Measurements from ENCODE around the gene KIF20B.
"Not testable (repeated sequence)": the region's sequence is repeated elsewhere in the genome, so short reads cannot be mapped to it uniquely, and the experiment has no call there.

The KIF20B gene

DNA sequence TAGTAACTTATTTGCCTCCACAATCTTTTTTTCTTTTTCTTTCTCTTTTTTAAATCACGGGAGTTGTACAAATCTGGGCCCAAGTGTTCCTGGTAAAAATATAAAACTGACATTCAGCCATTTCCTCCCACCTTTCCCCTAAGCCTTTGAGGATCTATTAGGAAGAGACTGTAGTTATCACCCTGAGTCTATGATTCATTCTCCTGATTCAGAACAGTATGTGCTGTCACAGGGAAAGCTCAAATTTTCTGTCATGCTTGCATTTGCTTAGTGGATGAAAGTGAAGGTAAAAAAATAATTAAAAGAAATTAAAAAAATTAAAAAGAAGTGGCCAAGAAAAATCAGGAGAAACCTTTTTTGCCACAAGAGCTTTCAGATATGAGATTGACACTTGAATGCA is 71.7 kb downstream of the KIF20B start:
- DNase-seq (ENCODE audit: low read depth in 3 of 3, low spot score in 1 of 3) = no peak

DNA sequence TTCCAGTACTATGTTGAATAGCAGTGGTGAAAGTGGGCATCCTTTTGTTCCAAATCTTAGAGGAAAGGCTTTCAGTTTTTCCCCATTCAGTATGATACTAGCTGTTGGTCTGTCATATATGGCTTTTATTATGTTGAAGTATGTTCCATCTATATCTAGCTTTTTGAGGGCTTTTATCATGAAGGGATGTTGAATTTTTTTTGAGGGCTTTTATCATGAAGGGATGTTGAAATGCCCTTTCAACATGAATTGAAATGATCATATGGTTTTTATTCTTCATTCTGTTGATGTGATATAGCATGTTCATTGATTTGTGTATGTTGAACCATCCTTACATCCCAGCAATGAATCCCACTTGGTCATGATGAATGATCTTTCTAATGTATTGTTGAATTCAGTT is 75.3 kb downstream of the KIF20B start:
- DNase-seq (ENCODE audit: low read depth in 3 of 3, low spot score in 1 of 3) = no peak

DNA sequence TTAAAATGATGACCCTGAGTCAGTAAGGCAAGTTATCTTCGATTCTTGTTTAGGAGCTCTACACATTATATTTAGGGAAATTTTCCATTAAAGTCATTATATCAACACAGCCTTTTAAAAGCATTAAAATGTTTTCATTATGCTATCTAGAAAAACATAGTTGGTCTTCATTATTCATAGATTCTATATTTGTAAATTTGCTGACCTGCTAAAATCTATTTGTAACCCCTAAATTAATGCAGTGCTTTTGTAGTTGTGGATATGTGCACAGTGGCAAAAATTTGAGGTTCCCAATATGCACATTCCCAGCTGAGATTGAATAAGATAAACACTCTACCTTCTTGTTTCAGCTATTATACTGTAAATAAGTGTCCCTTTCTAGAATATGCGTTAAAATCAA is 81.1 kb downstream of the KIF20B start:
- no peak for DNase-seq (ENCODE audit: low read depth in 3 of 3, low spot score in 1 of 3)

DNA sequence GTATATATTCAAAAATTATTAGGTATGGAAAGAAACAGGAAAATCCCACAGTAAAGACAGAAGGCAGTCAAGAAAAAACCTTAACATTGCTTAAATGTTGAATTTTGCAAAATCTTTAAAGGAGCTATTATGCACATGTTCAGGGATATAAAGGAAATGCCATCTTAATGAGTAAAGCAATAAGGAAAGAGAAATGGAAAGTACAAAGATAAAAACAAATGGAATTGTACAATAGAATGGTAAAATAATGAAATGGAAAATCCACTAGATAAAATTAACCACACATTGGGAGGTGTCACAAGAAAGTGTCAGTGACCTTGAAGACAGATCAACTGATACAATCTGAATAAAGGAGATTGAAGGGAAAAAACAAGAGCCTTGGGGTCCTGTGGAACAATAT is 82.0 kb downstream of the KIF20B start:
- DNase-seq (ENCODE audit: low read depth in 3 of 3, low spot score in 1 of 3) = no peak

DNA sequence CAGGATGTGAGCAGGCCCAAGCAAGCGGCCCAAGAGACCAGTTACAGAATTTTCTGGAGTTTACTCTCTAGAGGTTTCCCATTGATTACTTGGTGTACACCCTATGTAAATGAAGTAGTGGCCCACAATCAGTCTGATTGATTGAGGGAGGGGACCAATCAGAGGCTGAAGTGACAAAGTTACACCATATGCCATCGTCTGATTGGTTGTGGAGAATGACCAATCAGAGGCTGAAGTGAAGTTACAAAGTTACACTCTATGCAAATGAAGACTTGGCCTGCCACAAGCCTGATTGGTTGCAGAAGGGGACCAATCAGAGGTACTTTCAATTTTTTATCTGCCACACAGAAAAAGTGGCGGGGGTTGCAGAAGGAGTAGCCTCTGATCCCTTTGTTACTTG is 83.7 kb downstream of the KIF20B start:
- no peak for DNase-seq (ENCODE audit: low read depth in 3 of 3, low spot score in 1 of 3)

DNA sequence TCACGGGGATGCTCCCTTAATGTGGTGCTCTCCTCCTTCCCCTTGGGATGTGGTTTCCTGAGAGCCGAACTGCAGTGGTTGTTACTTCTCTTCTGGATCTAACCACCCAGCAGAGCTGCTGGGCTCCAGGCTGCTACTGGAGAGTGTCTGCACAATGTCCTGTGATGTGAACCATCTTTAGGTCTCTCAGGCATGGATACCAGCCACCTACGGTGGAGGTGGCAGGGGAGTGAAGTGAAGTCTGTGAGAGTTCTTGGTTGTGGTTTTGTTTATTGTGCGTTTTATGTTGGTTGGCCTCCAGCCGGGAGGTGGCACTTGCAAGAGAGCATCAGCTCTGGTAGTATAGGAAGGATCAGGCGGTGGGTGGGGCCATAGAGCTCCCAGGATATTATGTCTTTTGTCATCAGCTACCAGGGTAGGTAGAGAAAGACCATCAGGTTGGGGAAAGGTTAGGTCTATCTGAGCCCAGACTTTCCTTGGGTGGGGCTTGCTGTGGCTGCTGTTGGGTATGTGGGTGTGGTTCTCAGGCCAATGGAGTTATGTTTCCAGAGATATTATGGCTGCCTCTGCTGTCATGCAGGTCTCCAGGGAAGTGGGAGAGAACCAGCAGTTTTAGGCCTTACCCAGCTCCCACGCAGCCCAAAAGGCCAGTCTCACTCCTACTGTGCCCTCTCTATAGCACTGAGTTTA is 87.9 kb downstream of the KIF20B start:
- DNase-seq (ENCODE audit: low read depth in 3 of 3, low spot score in 1 of 3) = no peak

DNA sequence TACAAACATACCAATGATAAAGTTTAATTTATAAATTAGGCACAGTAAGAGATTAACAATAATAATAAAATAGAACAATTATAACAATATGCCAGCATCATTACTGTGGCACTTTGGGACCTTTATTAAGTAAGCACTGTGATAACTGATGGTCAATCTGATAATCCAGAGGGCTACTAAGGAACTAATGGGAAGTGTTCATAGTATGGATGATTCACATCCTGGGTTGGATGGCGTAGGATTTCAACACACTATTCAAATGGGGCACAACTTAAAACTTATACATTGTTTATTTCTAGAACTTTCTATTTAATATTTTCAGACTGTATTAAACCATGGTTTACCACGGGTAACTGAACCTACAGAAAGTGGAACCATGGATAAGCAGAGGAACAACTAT is 90.8 kb downstream of the KIF20B start:
- DNase-seq (ENCODE audit: low read depth in 3 of 3, low spot score in 1 of 3) = no peak

DNA sequence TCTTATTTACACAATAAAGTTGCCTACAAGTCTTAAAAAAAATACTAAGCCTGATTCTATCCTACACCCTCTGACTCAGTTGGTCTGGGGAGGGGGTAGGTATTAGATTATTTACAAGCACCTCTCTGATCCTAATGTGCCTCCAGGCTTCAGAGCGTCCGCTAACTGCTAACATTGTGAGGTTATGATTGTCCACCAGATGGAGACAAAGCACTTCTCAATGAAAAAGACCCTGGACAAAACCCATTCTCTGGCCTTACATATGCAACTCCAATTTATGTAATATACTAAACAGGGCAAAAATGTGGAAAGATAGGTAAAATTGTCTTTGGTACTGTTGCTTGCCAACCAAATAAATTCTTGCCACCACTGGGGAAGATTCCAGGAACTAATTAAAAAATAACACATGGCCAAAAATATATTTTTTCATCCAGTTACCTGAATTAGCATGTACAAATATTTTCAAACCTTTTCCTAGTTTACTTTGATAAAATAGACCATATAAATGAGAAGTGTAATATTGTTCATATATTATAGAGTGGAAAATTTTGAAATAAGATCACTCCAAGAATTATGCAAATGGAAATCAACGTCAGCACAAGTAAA is 92.4 kb downstream of the KIF20B start:
- no peak for DNase-seq (ENCODE audit: low read depth in 3 of 3, low spot score in 1 of 3)

DNA sequence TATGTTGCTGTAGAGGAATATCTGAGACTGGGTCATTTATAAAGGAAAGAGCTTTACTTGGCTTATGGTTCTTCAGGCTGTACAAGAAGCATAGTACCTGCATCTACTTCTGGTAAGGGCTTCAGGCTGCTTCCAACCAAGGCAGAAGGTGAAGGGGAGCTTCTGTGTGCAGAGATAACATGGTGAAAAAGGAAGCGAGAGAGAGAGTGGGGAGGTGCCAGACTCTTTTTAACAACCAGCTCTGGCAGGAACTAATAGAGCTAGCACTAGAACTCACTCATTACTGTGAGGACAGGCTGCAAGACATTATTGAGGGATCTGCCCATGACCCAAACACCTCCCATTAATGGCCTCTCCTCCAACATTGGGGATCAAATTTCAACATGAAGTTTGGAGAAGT is 94.5 kb downstream of the KIF20B start:
- DNase-seq (ENCODE audit: low read depth in 3 of 3, low spot score in 1 of 3) = no peak

DNA sequence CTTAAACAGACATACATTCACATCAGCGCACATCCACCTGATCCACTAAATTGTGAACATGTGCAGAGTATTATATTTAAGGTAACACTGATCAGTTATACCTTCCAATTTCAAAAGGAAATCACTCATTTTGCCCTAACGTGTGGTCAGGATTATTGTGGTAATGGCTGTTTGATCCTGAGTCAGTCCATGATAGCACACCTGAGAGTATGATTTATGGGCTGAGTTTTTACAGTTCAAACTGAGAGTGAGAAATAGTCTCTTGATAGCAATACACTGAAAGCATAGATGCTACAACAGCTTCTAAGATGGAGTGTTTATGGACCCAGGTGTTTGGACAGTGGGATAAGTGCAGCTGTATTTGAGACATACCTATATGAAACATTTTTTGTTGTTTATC is 96.7 kb downstream of the KIF20B start:
- DNase-seq (ENCODE audit: low read depth in 3 of 3, low spot score in 1 of 3) = no peak

DNA sequence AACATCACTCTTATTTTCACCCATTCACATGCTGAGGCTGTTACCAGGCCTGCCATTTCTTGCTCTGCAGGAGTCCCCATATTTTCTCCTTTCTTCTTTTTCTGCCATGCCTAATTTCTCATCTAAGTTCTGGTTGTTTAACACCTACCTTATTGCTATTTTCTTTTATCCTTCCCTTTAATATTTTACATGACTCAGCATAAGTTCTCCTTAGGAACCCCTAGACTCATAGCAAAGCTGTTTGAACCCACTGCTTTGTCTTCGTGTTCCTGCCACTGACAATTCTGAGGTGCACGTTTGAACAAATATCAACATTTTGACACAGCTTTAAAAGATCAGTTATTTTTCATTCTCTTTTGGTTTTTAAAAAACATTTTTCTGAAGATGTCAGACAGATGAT is 98.2 kb downstream of the KIF20B start:
- DNase-seq (ENCODE audit: low read depth in 3 of 3, low spot score in 1 of 3) = no peak

DNA sequence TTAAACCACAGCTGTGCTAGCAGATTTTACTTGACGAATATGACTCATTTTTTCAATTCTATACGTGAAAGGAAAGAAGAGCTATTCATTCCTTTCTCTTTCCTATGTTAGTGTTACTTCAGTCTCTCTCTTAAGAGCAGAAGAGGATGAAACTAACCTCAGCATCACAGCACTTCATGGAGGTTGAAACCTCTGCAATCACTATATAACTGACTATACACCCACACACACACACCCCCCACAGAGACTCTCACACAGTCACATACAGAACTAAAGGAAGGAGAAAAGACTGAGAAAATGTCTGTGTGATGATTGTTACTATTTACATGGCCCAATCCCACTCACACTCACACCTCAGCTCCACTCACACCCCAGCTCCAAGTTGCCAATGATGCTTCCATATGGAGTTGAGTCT is 104.2 kb downstream of the KIF20B start:
- DNase-seq (ENCODE audit: low read depth in 3 of 3, low spot score in 1 of 3) = peak in 1 of 3 donors; percentile 28

DNA sequence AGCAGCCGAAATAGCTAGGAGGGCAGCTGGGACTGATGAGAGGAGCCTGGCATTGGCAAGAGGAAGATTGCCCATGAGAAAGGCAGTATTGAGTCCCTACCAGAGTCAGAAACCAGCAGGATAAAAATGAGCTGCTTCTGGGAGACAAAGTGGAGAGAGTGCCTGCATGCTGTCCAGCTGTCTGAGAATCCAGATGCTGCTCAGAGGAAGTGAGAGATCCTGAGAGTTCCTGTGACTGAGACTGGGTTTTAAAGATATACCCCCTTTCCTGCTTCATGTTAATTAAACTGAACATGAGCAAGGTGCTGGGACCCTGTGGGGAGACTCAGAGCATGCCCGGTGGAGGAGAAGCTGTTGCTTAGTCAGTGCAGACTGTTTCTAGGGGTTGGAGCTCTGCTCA is 107.5 kb downstream of the KIF20B start:
- no peak for DNase-seq (ENCODE audit: low read depth in 3 of 3, low spot score in 1 of 3)

DNA sequence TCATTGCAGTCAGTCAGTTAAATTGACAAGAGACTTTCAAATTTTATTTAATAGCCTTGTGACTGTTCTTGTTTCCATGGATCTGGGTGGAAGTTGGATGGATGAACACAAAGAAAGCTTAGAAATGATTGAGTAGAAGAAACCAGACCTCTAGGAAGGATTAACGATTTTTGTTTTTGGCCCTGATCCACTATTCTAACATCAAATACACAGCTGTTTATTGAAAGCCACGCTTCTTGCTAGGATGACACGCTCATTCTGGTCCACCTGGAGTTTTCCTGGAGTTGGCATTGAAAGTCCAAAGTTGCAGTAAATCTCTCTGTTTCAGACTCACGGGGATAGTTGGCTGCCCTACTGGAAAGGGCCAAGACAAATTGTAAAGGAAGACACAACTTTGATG is 108.4 kb downstream of the KIF20B start:
- no peak for DNase-seq (ENCODE audit: low read depth in 3 of 3, low spot score in 1 of 3)

DNA sequence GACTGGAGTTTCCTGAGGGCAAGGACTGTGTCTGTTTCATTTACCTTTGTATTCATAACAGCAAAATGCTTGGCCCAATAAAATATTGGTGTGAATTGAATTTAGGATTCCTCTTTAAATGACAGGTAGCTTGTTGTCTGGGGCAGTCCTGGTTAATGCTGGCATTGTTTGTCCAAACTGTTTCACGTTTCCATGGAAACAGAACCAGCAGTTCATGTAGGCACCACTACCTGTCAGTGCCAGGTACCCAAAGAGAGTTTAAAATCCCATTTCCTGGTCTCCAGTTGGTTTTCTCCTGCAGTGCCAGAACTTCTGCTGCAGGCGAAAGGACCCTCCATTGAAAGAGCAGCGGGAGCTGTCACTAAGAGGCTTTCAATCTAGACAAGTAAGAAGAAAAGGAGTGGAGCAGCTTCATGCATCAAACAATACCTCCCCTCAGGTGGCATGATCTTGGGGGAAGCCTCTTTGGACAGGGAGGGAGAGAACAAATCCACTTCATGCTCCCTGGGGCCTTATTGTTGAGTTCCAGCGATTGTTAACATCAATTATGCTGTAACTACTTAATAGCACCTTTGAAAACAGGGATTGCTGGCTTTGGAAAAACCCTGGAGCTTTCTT is 109.6 kb downstream of the KIF20B start:
- DNase-seq (ENCODE audit: low read depth in 3 of 3, low spot score in 1 of 3) = no peak

DNA sequence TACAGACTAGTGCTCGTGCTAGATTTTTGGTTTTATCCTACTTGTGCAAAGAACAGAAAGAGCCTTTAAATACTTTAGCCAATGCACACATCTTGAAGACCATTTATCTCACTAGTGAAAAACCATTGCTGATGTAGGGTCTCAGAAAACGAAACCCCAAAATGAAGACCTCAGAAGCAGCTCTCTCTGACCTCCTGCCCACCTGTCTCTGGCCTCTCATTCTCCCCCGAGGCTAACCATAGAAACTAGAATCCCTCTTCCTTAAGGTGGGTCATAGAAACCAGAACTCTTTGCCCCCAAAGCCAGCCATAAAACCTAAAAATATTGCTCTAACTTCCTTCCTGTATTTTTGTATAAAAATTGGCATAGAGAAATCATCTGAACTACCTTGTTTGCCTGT is 112.2 kb downstream of the KIF20B start:
- DNase-seq (ENCODE audit: low read depth in 3 of 3, low spot score in 1 of 3) = no peak

DNA sequence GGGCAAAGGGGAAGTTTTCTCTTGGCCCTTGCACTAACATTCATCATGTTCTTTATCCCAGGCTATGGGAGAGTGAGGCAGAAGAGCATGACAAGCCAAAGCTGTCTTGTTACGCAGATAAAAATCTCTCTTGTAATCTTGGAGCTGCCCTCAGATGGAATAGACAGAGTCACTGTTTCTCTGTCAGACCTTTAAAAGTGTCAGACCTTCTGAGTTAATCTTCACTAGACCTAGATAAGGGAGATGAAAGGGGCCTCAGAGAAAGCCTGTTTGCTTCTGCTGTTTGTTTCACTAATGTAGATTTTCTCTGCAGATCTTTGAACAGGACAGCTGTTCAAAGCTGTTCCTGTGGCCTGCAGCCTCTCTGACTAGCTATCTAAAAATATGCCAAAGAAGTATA is 112.9 kb downstream of the KIF20B start:
- no peak for DNase-seq (ENCODE audit: low read depth in 3 of 3, low spot score in 1 of 3)

DNA sequence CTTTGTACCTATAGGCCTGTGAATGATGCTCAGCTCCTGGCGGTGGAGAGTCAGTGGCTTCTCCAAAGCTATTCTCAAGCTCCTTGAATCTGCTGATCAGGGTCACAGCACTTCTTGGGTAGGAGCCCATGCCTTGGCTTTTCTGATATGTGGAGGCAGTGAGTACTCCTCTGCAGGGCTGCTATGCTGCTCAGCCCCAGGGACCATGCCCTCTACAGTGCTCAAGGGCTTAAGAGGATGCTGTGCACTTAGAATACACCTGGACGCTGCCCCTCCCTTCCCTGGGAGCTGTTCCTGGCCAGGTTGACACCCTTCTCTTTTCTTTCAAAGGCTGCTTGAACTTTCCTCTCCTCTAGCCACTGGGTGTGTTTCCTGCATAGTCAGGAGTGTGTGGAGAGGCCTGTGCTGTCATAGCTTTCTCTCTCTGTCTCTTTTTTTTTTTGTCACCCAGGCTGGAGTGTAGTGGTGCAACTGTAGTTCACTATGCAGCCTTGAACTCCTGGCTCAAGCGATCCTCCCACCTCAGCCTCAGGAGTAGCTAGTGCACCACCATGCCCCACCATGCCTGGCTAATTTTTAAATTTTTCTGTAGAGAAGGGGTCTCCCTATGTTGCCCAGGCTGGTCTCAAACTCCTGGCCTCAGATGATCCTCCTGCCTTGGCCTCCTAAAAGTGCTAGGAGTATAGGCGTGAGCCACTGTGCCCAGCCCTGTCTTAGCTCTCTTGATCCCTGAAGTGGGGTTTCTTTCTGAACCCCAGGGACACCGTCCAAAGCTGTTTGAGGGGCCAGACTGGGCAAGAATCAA is 113.9 kb downstream of the KIF20B start:
- no peak for DNase-seq (ENCODE audit: low read depth in 3 of 3, low spot score in 1 of 3)

DNA sequence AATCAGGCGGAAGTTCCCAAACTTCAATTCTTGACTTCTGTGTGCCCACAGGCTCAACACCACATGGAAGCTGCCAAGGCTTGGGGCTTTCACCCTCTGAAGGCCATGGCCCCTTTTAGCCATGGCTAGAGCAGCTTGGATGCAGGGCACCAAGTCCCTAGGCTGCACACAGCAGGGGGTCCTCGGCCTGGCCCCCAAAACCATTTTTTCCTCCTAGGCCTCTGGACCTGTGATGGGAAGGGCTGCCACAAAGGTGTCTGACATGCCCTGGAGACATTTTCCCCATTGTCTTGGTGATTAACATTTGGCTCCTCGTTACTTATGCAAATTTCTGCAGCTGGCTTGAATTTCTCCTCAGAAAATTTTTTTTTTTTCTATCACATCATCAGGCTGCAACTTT is 117.6 kb downstream of the KIF20B start:
- DNase-seq (ENCODE audit: low read depth in 3 of 3, low spot score in 1 of 3) = not testable (repeated sequence)

All from stimulated activated CD4-positive, alpha-beta T cell treated with anti-CD3 and anti-CD28 coated beads, TNF-alpha, amount 100 ng/mL, for 1 hour (primary cell).